Measurements from ENCODE around the gene GMPR2. TPM values are rescaled to one million over a fixed set of nuclear protein-coding genes. Genes with fewer than 3 reads are reported as not detected.
A peak's percentile ranks its signal among the peaks of the same experiment; 100 is the strongest.

GMPR2 gene
- total and polyA plus RNA-seq, 2 of the 13 experiments (the other 11 are each of a cell fraction or from before 2014, with no cell fraction given): 210 to 273 TPM

- TF ChIP-seq SKIL (CRISPR knock-in tag; IDR thresholded peaks at IDR 0.05; ENCODE audit: borderline replicate concordance) (no peak), ZNF101 (CRISPR knock-in tag; IDR thresholded peaks at IDR 0.05; ENCODE audit: borderline replicate concordance, low read depth) (peak; percentile 41), IKZF5 (CRISPR knock-in tag; IDR thresholded peaks at IDR 0.05) (peak; percentile 48), ZFP36 (IDR thresholded peaks at IDR 0.05; ENCODE audit: borderline replicate concordance, low read depth, low read length, partially characterized antibody) (no peak), PRDM10 (CRISPR knock-in tag; IDR thresholded peaks at IDR 0.05; ENCODE audit: low read depth) (peak; percentile 76; the same call in 1 of the 2 replicates), TCF12 (IDR thresholded peaks at IDR 0.05) (no peak), TCF12 (CRISPR knock-in tag; IDR thresholded peaks at IDR 0.05) (peak; percentile 96; the same call in 1 of the 2 replicates), ZNF282 (IDR thresholded peaks at IDR 0.05; ENCODE audit: partially characterized antibody) (no peak), HOXA5 (CRISPR knock-in tag; IDR thresholded peaks at IDR 0.05) (peak; percentile 92), ZNF143 (CRISPR knock-in tag; IDR thresholded peaks at IDR 0.05) (peak; percentile 91), ZNF431 (CRISPR knock-in tag; IDR thresholded peaks at IDR 0.05; ENCODE audit: borderline replicate concordance, low read depth) (peak; percentile 76; the same call in 1 of the 2 replicates), HNF1B (CRISPR knock-in tag; IDR thresholded peaks at IDR 0.05) (peak; percentile 47; the same call in 1 of the 2 replicates), HNF1A (IDR thresholded peaks at IDR 0.05; ENCODE audit: low read depth) (peak; percentile 71), HNF1A (CRISPR knock-in tag; IDR thresholded peaks at IDR 0.05; ENCODE audit: borderline replicate concordance) (no peak), CENPX (CRISPR knock-in tag; IDR thresholded peaks at IDR 0.05) (no peak), ZNF432 (CRISPR knock-in tag; IDR thresholded peaks at IDR 0.05; ENCODE audit: borderline replicate concordance) (0 out of 2 replicates have a peak, but pooled peaks have one; percentile 24)
These were observed 546 bp upstream of the GMPR2 start, which contains the start of gene NEDD8 (continued) for GRCh38 chr14:24232121-24232644.
